Measurements from ENCODE around the gene CAPZB.

DNA sequence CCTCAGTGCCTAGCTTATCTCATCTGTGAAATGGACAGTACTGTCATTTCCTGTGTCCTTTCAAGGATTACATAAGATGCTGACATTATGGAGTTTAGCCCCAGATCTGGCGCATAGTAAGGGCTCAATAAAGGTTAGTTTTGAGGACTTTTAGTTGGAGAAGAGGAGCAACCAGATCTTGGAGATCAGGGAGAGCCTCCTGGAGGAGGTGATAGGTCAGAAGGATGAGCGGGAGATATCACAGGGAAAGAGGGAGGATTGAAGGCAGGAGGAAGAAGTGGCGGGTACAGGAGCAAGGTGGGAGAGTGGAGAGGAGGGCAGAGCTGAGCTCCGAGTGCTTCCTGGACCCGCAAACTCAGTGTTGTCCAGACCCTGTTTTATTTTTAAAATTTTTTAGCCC, 155.7 kb downstream of the CAPZB start:
- TF ChIP-seq POLR2A (IDR thresholded peaks at IDR 0.05; ENCODE audit: low read length) = no peak
- TF ChIP-seq GATA1 (IDR thresholded peaks at IDR 0.05; ENCODE audit: low read depth, low read length) = no peak

Data from erythroblast (primary cell).